OCI-LY7 (cell line): ENCODE data around the gene HMG20A. TPM values are rescaled to one million over a fixed set of nuclear protein-coding genes. Genes with fewer than 3 reads are reported as not detected.

ENCODE experiments used
- BruUV-seq: library from RNA; stranded (reverse); fragments of 400-500 nt; replicated peaks from 2 replicates; lab custom pipeline; 2021; lab: Mats Ljungman, UMichigan
- CTCF ChIA-PET: fragments of 300-600 bp; sonication (Branson Sonifier 250); formaldehyde crosslinking; loops from one replicate; lab custom pipeline; 2022; ENCODE audit warnings: antibody characterized with exemption; ENCODE audit not compliant: unreplicated experiment; lab: Charles Lee
- POLR2A ChIA-PET: fragments of 300-600 bp; sonication (Branson Sonifier 250); formaldehyde crosslinking; loops from one replicate; lab custom pipeline; 2022; ENCODE audit warnings: antibody characterized with exemption; lab: Charles Lee
- DNase-seq: peaks from one replicate; pipeline ENCODE4 v3.0.0-alpha.2; 2015; ENCODE audit warnings: low spot score
- H2AFZ ChIP-seq: fragments of 200-600 bp; sonication (generic), shearing (Covaris generic); 2 replicates; pipeline ENCODE4 v1.6.1; 2014; ENCODE audit warnings: mild to moderate bottlenecking, antibody characterized with exemption, low read length, moderate library complexity
- H3K27ac ChIP-seq: fragments of 200-600 bp; sonication (generic); 2 replicates; pipeline ENCODE4 v1.5.1; 2014; ENCODE audit warnings: mixed run types, low read depth, mild to moderate bottlenecking, moderate library complexity, low read length, inconsistent platforms; ENCODE audit not compliant: poor library complexity, severe bottlenecking
- H3K36me3 ChIP-seq: fragments of 200-600 bp; sonication (generic); 2 replicates; pipeline ENCODE4 v1.6.1; 2014; ENCODE audit warnings: mild to moderate bottlenecking, antibody characterized with exemption, low read length, moderate library complexity, mixed read lengths; ENCODE audit not compliant: insufficient read depth
- H3K4me1 ChIP-seq: fragments of 200-600 bp; sonication (generic); 2 replicates; pipeline ENCODE4 v1.5.1; 2014; ENCODE audit warnings: mild to moderate bottlenecking, low read length; ENCODE audit not compliant: insufficient read depth, poor library complexity, severe bottlenecking
- H3K4me2 ChIP-seq: fragments of 200-600 bp; sonication (generic); 2 replicates; pipeline ENCODE4 v1.6.1; 2014; ENCODE audit warnings: mild to moderate bottlenecking, low read length
- H3K4me3 ChIP-seq: fragments of 200-600 bp; sonication (generic); 2 replicates; pipeline ENCODE4 v1.5.1; 2014; ENCODE audit warnings: mild to moderate bottlenecking, low read depth, low read length; ENCODE audit not compliant: poor library complexity, severe bottlenecking
- H3K79me2 ChIP-seq: fragments of 200-600 bp; sonication (generic); 2 replicates; pipeline ENCODE4 v1.6.1; 2016; ENCODE audit warnings: low read depth, mild to moderate bottlenecking, low read length, moderate library complexity, mixed read lengths; ENCODE audit not compliant: insufficient read depth
- H3K9me2 ChIP-seq: fragments of 200-600 bp; sonication (generic); 2 replicates; pipeline ENCODE4 v1.6.1; 2016; ENCODE audit warnings: mild to moderate bottlenecking, low read length, mixed read lengths; ENCODE audit not compliant: insufficient read depth
- H3K9me3 ChIP-seq: fragments of 200-600 bp; sonication (generic); 2 replicates; pipeline ENCODE4 v1.6.1; 2014; ENCODE audit warnings: mild to moderate bottlenecking, mixed run types, low read length, mixed read lengths
- H4K20me1 ChIP-seq: fragments of 200-600 bp; sonication (generic); 2 replicates; pipeline ENCODE4 v1.6.1; 2014; ENCODE audit warnings: mild to moderate bottlenecking, antibody characterized with exemption, low read length, moderate library complexity, mixed read lengths; ENCODE audit not compliant: insufficient read depth
- EZH2phosphoT487 ChIP-seq: fragments of 200-600 bp; sonication (generic); IDR thresholded peaks from 2 replicates; pipeline ENCODE4 v1.6.1; 2018; ENCODE audit warnings: low read depth, borderline replicate concordance, mild to moderate bottlenecking, mixed run types, antibody characterized with exemption, low read length, moderate library complexity, mixed read lengths
- intact Hi-C: fragments of 100-400 bp; cut with micrococcal nuclease; formaldehyde crosslinking; loops from one replicate; pipeline ENCODE4 v1.10.0; 2022; ENCODE audit not compliant: unreplicated experiment
- total RNA-seq, 2 experiments: library from RNA; depleted of rRNA in 1 of 2; stranded (reverse); fragments of >200 nt in 1 of 2; shearing (Covaris generic) in 1 of 2; gene quantifications; 2 replicates each; pipeline ENCODE4 v1.2.3, GENCODE V29; 2014 to 2022
- TF ChIP-seq, protein P1 (sequence below): fragments of 200-600 bp; sonication (generic); conservative IDR thresholded peaks from 2 replicates; pipeline ENCODE4 v1.5.1; 2014; ENCODE audit warnings: mild to moderate bottlenecking, antibody characterized with exemption, low read length, moderate library complexity, mixed read lengths

HMG20A gene
- total RNA-seq, 2 experiments from 2014 or later = 29.1 to 49.9 TPM

- H3K36me3 ChIP-seq = peaks cover 33% of the 10 kb centered on the region
- TSS peak; percentile 15 for BruUV-seq
- no peaks in the 10 kb centered on the region for H3K79me2 ChIP-seq
- no peak overlapping the region for H3K4me2 ChIP-seq
- ChIA-PET POLR2A (interaction anchor here (0.7 to 0.8 kb wide), 3 partner anchors 169 to 300 kb away, joined by 3 to 4 read pairs (median 4); no protein-coding TSS in a partner anchor), CTCF (no interaction called here)
- no peak overlapping the region for H2AFZ ChIP-seq
- H3K4me1 ChIP-seq = peaks cover under 1% of the 10 kb centered on the region
- TF ChIP-seq, protein P1, sequence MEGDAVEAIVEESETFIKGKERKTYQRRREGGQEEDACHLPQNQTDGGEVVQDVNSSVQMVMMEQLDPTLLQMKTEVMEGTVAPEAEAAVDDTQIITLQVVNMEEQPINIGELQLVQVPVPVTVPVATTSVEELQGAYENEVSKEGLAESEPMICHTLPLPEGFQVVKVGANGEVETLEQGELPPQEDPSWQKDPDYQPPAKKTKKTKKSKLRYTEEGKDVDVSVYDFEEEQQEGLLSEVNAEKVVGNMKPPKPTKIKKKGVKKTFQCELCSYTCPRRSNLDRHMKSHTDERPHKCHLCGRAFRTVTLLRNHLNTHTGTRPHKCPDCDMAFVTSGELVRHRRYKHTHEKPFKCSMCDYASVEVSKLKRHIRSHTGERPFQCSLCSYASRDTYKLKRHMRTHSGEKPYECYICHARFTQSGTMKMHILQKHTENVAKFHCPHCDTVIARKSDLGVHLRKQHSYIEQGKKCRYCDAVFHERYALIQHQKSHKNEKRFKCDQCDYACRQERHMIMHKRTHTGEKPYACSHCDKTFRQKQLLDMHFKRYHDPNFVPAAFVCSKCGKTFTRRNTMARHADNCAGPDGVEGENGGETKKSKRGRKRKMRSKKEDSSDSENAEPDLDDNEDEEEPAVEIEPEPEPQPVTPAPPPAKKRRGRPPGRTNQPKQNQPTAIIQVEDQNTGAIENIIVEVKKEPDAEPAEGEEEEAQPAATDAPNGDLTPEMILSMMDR = no peak
- no peak for TF ChIP-seq EZH2phosphoT487
- H3K4me3 ChIP-seq = no peak overlapping the region
- H4K20me1 ChIP-seq = no peaks in the 10 kb centered on the region; the same call in 1 of the 2 replicates
- DNase-seq = no peak
- no peak overlapping the region for H3K27ac ChIP-seq
- H3K9me3 ChIP-seq = no peaks in the 10 kb centered on the region
- no peaks in the 10 kb centered on the region for H3K9me2 ChIP-seq
- intact Hi-C loops = no loop called here
Observed at GRCh38 chr15:77487888-77488287, 67.2 kb downstream of the HMG20A start.

GRCh38 chr15:77489647-77490046, 69.0 kb downstream of the HMG20A start:
- no TSS peak for BruUV-seq
- H3K9me2 ChIP-seq = no peaks in the 10 kb centered on the region
- TF ChIP-seq, protein P1 = no peak
- TF ChIP-seq EZH2phosphoT487 = no peak
- H2AFZ ChIP-seq = no peak overlapping the region
- no peaks in the 10 kb centered on the region for H3K79me2 ChIP-seq
- no peak overlapping the region for H3K4me3 ChIP-seq
- ChIA-PET CTCF (no interaction called here), POLR2A (interaction anchor here (0.6 kb wide), 1 partner anchor 302 kb away, joined by 3 read pairs; no protein-coding TSS in a partner anchor)
- H3K27ac ChIP-seq = no peak overlapping the region
- DNase-seq = no peak
- no peaks in the 10 kb centered on the region; the same call in 1 of the 2 replicates for H4K20me1 ChIP-seq
- H3K9me3 ChIP-seq = no peaks in the 10 kb centered on the region
- peaks cover 9% of the 10 kb centered on the region for H3K4me1 ChIP-seq
- intact Hi-C loops = no loop called here
- peaks cover 15% of the 10 kb centered on the region for H3K36me3 ChIP-seq
- H3K4me2 ChIP-seq = no peak overlapping the region

- H3K9me3 ChIP-seq = no peaks in the 10 kb centered on the region
- peak; percentile 13 for DNase-seq
- no peak for TF ChIP-seq EZH2phosphoT487
- TF ChIP-seq, protein P1 = no peak
- no peaks in the 10 kb centered on the region for H3K79me2 ChIP-seq
- no peaks in the 10 kb centered on the region; the same call in 1 of the 2 replicates for H4K20me1 ChIP-seq
- H3K4me1 ChIP-seq = peaks cover 22% of the 10 kb centered on the region
- peak overlapping the region; percentile 15; the same call in 1 of the 2 replicates for H3K4me2 ChIP-seq
- POLR2A ChIA-PET = no interaction called here
- no peaks in the 10 kb centered on the region for H3K9me2 ChIP-seq
- H3K4me3 ChIP-seq = no peak overlapping the region
- BruUV-seq = no TSS peak
- H2AFZ ChIP-seq = no peak overlapping the region
- H3K27ac ChIP-seq = no peak overlapping the region
- H3K36me3 ChIP-seq = no peaks in the 10 kb centered on the region
- intact Hi-C loops = no loop called here
- CTCF ChIA-PET = no interaction called here
Observed at GRCh38 chr15:77493324-77493907, 72.7 kb downstream of the HMG20A start.
